Stimulated activated CD4-positive, alpha-beta T cell treated with anti-CD3 and anti-CD28 coated beads, Interleukin-4, amount 100 ng/mL, for 1 hour (primary cell): ENCODE measurements around the gene KCNG1.

Experiments
- DNase-seq: peaks from one replicate; pipeline ENCODE4 v3.0.0-alpha.2; 2020

The KCNG1 gene

DNA sequence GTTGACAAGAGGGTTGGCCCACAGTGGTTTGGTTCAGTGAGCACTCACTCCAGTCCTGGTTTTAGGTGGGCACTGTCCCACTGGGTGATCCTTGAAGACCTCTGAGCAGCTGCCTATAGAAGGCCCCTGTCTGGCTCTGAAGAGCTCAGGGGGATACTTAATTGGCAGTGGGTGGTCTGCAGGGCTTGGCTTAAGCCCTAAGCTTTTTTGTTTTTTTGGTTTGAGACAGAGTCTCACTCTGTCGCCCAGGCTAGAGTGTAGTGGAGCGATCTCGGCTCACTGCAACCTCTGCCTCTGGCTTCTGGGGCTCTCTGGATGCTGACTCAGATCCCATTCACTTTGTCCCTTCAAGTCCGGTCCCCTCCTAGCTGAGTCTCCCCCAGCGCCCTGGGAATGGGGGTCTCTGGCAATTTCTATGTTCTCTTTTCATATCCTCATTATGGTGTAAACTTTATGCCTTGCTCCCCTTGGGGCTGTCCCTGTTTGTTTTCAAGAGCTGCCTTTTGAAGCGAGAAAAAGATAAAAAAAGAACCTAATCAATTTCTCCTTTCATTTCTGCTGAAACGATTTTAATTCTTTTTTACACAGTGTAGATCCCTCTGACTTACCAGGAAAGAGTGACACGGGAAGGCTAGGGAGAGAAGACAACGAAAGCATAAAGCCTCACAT, 12.2 kb upstream of the KCNG1 start:
- no peak for DNase-seq

- DNase-seq: no peak
Measured at GRCh38 chr20:51034476-51034875, 11.6 kb upstream of the KCNG1 start.

DNA sequence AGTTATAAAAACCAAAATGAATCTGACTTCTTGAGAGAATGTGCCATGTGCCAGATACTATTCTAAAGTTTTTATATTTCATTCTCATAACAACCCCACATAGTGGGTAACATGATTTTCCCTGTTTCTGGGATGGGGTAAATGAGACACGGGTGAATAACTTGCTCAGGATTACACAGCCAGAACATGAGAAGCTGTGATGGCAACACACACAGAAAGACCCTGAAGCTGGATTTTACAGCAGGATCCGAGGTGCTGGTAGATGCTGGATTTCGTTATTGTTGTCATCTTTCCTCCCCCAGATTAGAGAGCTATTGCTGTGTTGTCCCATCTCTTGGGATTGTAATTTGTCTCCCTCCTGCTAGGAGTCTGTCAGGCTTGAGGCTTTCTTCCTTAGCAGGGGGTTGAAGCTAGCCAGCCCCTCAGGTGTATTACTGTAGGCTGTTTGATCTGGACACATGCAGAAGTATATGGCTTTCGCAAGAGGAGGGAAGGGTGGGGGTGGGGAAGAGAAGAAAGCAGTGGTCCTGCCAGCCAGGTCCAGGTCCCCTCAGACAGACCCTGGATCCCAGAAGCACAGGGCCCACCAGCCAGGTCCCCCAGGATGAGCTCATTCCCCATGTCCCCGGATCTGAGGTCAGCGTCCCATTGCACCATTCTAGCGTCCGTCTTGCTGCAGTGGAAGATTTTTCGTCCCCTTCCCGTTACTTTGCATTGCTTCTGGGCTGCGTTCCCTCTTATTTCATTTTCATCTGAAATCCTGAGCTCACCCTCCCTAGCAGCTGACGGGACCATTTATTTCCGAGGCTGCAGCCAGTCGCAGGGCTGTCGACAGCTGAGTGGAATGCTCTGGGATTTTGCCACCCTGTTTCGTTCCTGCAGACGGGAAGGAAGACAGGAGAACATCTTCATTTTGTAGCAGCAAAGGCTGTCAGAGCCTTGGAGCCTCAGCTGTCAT, 7.3 kb upstream of the KCNG1 start:
- DNase-seq: no peak

DNA sequence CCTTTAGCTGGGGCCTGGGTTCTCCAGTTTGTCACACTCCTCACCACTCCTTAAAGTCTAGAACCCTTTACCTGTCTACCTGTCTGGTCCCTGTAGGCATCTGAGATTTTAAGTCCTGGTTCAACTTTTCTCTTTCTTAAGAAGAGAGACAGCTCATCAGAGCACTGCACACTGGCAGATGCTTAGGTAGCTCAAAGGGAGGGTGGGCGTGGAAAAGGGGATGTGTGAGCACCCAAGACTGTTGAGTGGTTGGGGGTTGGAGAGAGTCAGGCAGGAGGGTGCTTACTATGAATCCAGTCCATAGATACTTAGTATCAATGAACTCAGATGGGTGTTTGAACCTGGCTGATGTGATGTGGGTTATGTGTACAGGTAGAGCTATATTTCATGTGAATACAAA, 6.6 kb upstream of the KCNG1 start:
- DNase-seq: no peak

- DNase-seq: no peak
Measured at GRCh38 chr20:51028616-51029212, 5.8 kb upstream of the KCNG1 start.

DNA sequence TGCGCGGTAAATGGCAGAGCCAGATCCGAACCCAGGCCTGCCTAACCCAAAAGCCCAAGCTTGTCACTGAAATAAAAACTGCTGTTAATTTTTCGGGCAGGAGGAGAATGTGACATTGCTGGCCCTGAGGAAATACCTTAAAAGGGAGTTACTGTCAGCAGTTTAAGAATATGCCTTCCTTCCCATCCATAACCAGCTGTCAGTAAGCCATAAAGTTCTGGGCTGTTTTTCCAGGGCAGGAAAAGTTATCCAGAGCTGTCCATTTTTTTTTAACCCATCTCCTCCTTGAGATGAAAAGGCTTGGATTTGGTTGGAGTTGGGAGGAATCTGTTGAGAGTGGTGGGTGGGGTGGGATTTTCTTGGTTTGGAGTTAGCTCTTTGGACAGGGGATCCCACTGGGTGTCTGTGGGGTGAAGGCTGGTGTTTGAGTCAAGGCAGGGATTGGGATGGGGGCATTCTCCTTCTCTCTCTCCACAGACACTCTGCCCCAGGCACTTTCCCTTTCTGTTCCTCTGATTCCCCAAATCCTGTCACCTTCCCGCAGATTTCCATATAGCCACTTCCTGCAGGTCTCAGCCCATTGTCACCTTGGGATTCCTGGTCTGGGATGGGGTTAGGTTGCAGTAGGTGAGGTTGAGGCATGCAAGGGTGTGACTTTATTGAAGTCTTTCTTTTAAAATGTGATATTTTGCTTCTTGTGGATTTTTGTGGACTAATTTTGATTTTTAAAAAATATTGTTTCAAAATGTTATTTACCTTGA, 4.3 kb upstream of the KCNG1 start:
- DNase-seq: no peak

- DNase-seq: no peak
Measured at GRCh38 chr20:51026269-51026668, 3.4 kb upstream of the KCNG1 start.

GRCh38 chr20:51024761-51025160, 1.9 kb upstream of the KCNG1 start:
- DNase-seq: no peak

- no peak for DNase-seq
Measured at GRCh38 chr20:51023617-51024155, 779 bp upstream of the KCNG1 start.

- DNase-seq: no peak
Measured at GRCh38 chr20:51022227-51022802, 592 bp downstream of the KCNG1 start.

DNA sequence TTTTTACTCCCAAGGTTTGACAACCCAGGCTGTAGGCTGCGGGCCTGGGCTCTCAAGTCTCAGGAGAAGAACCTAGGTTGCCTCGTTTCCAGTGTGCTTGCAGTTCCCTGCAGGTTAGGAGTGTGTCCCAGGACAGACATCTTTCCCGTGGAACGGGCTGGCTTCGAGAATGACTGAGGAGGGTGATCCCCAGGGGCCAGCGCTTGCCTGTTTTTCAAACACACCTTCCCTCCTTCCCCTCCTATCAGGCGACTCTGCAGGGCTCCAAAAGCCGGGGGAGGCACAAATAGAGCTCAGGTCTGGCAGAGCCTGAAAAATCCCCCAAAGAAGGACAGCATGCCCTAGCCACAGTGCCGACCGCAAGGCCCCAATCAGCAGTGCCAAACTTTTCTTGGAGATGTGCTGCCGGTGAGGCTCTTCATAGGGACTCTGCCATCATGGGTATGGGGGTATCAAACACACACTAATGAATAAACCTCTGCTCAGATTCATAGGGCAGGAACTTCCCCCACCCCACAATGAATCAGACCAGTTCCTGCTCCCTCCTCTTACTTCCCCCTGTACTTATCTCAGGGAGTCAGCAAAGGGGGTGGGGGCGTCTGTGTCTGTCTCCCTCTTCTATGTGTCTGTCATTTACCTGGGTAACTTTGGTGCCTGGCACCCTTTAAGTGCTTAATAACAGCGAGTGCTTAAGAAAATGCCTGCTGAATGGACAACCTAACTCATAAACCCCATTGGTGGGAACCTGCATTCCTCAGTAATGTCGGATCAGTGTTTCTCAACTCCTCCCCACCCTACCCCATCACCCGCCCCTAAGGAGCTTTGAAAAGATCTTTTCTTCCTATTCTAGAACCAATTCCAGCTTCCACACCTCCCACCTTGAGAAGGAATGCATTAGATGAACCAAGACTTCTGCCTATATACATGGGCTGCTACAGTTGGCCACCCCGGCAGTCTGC, 1.6 kb downstream of the KCNG1 start:
- DNase-seq: no peak

DNA sequence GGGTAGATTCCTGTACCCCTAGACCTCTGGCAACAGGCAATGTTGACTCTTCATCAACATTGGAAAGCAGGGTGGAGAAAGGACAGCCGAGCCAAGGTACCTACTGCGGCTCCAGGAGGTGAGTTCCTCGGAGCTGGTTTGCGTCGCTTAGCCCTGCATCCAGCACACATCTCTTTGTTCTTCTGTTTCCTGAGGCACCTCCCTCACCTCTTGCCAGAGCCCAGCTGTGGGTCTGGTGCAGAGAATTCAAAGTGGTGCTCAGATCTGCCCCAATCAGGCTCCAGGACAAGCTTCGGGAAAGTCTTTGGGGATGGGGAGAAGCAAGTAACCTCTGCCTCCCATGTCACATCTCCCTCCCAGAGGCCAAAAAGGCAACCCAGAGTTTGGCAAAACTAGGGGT, 2.2 kb downstream of the KCNG1 start:
- DNase-seq: no peak

GRCh38 chr20:51019656-51020592, 3.0 kb downstream of the KCNG1 start:
- no peak for DNase-seq

DNA sequence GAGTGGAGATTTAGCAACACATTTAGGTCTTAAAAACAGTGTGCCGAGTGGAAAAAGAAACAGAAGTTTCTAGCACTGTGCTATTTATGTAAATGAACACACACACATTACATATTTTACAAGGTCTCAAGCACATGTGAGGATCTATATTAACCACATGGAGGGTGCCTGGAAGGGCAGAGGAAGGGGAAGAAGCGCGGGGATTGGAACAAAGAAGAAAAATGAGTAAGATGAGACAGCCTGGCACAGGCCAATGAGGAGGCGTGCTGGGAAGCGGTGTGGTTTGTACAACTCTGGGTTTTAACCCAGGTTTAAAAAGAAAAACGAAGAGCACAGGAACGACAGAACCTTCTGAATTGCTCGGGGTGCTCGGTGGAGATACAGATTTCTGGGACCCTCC, 5.7 kb downstream of the KCNG1 start:
- no peak for DNase-seq

DNA sequence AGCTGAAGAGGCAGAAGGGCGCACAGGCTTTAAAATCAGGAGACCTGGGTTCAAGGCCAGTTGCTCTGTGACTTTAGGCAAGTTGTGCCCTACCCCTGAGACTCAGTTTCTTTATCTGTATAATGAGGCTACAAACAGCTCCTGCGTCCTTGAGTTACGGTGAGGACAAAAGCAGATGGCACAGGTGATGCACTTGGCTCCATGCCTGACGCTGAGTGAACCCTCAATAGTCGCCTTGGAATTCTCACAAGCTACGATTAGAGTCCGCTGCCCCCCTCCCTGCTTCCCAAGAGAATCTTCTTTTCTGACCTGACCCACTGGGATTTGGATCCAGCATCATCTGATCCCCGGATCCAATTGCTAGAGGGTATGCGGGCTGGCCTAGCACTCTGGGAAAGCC, 6.4 kb downstream of the KCNG1 start:
- no peak for DNase-seq

- DNase-seq: no peak
Measured at GRCh38 chr20:51014797-51015722, 7.8 kb downstream of the KCNG1 start.

DNA sequence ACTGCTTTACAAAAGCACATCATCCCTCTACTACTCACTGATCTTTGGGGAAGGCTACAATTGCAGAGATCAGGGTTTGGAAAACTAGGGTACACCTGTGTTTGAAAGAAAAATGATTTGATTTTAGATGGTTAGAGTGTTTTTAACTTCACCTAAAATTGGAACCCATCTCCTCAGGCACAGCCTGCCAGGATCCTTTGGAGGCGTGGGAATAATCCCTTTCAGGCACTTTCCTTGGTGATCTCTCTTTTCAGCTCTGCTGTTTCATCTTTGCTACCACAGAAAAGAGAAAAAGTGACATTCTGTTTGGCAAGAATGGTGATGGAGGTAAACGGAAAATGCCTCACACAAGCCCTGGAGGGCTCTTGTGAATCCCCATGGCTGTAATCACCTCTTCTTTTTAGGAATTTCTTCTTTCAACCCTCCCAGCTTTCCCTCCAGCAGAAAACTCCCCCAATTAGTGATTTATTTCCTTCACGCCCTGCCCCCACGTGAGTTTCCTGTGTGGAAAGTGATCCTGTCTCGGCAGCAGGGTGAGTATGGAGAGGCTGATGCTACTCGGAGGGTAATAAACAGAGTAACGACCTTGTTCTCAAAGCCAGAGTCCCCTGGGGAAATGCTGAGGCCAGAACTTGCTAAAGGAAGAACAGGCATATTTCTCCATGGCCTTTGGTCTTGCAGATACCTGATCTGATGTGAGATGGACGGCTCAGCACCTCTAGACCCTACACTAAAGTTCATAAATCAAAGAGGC, 9.2 kb downstream of the KCNG1 start:
- DNase-seq: no peak

DNA sequence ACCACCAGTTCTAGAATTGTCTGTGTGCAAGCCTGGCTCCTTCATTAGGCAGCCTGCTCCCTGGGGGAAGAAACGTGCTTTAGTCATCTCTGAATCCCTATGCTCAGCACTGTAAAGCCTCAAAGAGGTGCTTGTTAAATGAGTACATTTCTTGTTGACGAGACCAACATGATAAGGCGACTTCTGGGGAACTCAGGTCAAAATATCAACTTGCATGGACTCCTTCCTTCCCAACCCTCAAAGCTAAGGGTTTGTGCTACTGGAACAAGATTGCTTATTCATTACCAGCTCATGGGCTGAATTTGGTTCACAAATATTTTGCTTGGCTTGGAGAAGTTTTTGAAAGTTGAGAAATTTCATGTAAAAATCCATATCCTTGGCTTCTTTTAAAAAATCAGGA, 10.6 kb downstream of the KCNG1 start:
- DNase-seq: no peak
